Skin epidermis (tissue), 12 donors: Measurements from ENCODE around the gene PCMT1.
"Not testable (repeated sequence)": the region's sequence is repeated elsewhere in the genome, so short reads cannot be mapped to it uniquely, and the experiment has no call there.

Experiments used
- H3K27ac ChIP-seq, 21 experiments: fragments of 200-600 bp; sonication (generic) in 11 of 21; one replicate each; pipeline ENCODE4 v1.5.0; 2020; ENCODE audit warnings: mild to moderate bottlenecking in 3 of 21, inconsistent platforms in 2 of 21, moderate library complexity in 2 of 21
- H3K4me3 ChIP-seq, 7 experiments: fragments of 200-600 bp; sonication (generic) in 2 of 7; one replicate each; pipeline ENCODE4 v1.5.0; 2020; ENCODE audit warnings: inconsistent platforms in 2 of 7, mild to moderate bottlenecking in 2 of 7, moderate library complexity in 1 of 7

Gene PCMT1

DNA sequence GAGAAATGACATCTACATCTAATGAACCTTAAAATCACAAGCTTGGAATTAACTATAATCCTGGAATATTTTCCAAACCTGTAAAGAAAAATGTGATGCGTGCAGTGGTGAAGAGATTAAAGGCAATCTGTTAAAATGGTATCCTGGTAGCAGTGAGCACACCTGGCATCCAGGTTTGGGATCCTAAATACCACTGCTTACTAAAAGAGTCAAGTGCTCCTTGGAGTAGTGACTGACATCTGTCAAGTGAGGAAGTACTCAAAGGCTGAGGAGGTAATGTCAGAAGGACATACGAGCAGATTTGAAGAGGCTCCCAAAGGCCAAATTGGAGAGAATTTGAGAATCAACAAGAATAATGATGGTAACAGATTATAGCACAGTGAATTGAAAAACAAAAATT lies 32.8 kb downstream of the PCMT1 start:
- H3K4me3 ChIP-seq: no peak overlapping the region
- H3K27ac ChIP-seq: no peak overlapping the region

DNA sequence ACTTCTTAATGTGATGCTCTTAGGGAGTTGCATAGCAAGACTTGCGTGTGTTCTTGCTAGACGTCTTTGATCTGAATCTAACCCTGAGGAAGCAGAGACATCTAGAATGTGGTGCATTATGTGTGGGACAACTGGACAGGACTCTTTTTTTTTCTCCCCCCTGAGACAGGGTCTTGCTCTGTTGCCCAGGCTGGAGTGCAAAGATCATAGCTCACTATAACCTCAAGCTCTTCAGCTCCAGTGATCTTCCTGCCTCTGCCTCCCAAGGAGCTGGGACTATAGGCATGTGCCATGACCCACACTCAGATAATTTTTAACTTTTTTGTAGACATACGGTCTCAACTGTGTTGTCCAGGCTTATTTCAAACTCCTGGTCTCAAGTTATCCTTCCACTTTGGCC lies 34.0 kb downstream of the PCMT1 start:
- no peak overlapping the region for H3K27ac ChIP-seq
- no peak overlapping the region for H3K4me3 ChIP-seq

DNA sequence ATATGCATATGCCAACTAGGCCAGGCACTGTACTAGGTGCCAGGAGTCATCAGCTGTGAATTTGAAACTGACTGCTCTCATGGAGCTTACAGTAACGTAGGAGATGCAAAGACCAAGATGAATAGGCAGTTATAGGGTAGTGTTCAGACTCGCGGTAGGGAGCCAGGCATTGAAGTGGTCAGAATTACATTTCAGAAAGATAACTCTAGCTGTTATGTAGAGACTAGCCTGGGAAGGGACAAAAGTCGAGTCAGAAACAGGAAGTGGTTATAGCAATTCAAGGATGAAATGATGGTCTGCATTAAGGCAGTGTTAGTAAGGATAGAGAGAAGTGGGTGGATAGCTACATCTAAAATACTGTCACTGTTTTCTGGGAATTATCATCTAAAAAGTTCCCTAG lies 56.6 kb downstream of the PCMT1 start:
- no peak overlapping the region for H3K4me3 ChIP-seq
- H3K27ac ChIP-seq: no peak overlapping the region

DNA sequence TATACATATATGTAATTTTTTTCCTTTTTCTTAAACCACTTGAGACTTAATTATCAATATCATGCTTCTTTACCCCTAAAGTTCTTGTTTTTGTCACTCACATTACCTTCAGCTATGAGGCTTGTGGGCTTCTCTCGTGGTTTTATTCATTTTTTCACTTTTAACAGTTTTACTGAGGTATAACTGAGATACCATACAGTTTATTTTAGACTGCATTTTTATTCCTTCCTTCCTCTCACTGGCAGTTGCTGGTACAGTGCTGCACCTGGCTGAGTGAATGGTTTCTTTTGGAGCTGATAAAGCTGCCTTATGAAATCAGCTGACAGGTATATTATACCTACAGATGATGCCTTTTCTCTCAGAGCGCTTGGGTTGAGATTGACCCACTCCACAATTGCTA lies 60.3 kb downstream of the PCMT1 start:
- no peak overlapping the region for H3K4me3 ChIP-seq
- no peak overlapping the region for H3K27ac ChIP-seq

DNA sequence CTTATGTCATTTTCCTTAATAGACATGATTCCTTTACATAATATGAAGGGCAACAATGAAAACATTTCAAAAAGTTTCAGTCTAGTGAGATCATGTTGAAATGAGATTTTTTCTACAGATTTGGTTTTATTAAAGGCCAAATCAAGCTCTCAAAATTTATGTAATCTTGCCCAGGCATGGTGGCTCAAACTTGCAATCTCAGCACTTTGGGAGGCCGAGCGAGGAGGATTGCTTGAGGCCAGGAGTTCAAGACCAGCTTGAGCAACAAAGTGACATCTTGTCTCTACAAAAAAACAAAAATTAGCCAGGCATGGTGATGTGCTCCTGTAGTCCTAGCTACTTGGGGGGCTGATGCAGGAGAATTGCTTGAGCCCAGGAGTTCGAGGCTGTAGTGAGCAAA lies 63.8 kb downstream of the PCMT1 start:
- H3K27ac ChIP-seq: no peak overlapping the region

DNA sequence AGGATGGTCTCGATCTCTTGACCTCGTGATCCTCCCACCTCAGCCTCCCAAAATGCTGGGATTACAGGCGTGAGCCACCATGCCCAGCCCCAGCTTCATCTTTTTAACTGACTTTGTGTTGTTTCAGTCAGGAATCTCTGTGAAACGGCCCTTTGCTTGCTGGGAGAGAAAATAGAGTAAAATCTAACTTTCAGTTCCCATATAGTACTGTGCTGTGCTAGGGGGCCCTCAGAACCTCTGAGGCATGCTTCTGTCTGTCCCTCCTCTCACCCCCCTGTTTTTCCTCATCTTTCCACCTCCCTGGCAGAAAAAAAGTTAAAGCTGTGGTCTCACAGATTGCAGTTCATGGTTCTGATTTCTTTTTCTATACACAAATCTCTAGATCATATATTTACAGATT lies 66.2 kb downstream of the PCMT1 start:
- Histone ChIP-seq H3K27ac (no peak overlapping the region), H3K4me3 (no peak overlapping the region)

More for the DNA sequence above, 63.8 kb downstream of the PCMT1 start:
- no peak overlapping the region for H3K4me3 ChIP-seq

DNA sequence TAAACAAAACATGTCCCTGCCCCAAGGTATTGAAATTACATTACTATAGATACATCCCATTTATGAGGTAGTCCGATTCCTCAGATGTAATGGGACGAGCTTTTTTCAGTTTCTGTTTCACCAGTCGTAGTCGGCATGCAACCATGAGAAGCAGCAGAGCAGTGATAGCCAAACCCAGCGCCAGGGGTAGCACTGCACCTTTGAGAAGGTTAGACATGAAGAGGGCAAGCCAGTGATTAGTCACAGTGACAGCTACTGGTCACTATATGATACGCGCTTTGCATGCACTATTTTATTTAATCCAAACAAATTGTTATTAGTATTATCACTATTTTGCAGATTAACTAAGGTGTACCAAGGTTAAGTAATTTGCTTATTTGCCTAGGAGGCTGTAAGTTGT lies 71.0 kb downstream of the PCMT1 start:
- no peak overlapping the region for H3K4me3 ChIP-seq
- no peak overlapping the region for H3K27ac ChIP-seq

DNA sequence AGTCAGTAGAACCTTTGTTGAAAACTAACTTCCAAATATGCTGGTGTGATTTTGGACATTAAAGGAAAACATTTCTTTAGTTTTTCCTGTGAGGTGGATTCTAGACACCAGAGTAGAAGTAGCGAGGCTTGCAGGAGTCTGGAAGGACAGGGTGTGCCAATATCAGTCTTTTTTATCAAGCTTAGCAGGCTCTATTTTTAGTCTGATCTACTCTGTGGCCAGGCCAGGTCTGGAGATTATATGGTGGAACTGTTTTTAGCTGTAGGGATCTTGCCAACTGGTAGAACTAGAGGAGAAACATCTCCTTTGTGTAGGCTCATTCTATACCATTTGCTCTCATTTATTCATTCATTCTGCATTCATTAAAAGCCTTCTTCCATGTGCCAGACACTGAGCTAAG lies 72.0 kb downstream of the PCMT1 start:
- no peak overlapping the region for H3K4me3 ChIP-seq
- no peak overlapping the region for H3K27ac ChIP-seq

DNA sequence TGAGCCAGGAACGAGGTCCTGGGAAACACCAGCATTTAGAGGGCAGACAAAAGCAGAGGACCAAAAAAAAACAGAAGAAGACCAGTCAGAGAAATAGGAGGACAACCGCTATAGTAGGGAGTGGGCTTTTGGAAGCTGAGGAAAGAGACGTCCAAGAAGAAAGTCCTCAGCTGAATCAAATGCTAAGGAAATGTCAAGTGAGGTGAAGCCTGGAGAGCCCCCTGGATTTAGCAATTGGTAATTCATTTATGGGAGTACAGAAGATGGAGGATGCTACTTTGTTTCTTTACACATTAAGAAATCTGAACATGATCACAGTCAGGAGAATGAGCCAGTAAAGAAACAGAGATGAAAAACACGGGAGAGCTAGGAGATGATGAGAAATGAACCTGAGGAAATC lies 73.5 kb downstream of the PCMT1 start:
- H3K4me3 ChIP-seq: no peak overlapping the region
- no peak overlapping the region for H3K27ac ChIP-seq

DNA sequence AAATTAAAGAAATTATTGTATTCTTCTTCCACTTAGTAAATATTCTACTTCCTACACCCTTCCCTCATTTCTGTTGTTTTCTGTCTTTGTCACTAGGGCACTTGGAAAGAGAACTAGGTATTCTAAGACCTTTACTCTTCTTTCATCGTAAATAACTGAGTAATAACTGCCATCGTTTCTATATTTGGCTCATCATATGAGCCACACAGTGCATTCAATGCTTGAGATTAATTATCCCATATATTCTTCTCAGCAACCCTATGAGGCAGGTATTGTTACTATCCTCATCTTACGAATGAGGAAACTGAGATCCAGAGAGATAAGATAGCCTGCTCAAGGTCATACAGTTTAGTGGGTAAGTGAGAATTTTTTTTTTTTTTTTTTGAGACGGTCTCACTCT lies 75.8 kb downstream of the PCMT1 start:
- Histone ChIP-seq H3K27ac (no peak overlapping the region), H3K4me3 (no peak overlapping the region)

DNA sequence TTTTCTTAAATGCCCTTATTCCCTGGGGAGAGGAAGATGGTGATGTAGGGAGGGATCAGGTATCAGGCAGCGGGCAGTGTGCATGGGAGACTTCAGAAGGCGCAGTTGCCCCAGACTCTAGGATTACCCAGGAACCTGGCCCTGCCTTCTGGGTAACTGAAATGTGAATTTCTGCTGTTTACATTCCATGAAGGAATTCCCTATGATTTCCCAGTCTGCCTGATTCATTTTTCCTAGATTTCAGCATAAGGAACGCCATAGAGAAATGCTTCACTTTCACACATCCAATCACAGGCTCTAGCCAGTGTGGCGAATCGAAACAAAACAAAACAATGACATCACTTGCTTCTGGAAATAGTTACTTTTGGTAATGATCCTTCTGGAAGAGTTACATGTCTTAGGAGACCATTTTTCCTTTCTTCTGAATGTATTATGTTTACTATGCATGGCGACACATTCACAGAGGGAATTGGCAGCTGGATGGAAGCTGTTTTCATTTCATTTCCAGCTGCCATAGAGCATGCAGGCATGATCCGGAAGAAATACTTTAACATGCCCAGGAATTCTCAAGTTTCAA lies 81.3 kb downstream of the PCMT1 start:
- H3K27ac ChIP-seq: peak overlapping the region in 2 of 21 experiments; percentile 8 to 14
- no peak overlapping the region for H3K4me3 ChIP-seq

DNA sequence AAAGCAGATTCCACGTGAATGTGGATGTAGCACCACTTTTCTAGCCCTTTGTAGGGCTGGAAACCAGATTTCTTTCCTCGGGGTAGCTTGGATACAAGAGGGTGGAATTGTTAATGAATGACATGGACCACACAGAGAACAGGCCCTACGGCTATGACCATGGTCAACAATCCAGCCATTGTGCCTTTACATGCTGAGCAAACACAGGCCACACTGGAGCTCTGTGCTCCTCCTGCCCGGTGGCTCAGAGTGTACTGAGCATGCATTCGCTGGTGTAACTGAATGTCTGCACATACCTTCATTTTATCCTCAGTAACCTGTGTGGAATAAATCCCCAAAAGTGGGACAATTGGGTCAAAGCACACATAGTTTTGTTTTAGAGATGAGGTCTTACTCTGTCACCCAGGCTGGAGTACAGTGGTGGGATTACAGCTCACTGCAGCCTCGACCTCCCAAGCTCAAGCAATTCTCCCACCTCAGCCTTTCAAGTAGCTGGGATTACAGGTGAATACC lies 81.8 kb downstream of the PCMT1 start:
- peak overlapping the region in 2 of 21 experiments; percentile 8 to 14 for H3K27ac ChIP-seq
- H3K4me3 ChIP-seq: no peak overlapping the region

DNA sequence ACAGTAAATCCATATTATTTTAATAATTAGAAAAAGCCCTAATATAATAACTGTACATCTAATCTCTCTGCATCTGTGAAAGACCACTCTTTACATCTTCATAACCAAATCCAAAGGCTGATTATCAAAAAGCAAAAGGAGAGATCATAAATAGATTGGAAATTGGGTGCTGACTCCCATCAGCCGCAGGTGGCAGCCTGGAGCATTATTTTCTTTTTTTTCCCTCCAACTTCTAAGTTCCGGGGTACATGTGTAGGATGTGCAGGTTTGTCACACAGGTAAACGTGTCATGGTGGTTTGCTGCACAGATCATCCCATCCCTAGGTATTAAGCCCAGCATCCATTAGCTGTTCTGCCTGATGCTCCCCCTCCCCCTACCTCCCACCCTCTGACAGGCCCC lies 84.1 kb downstream of the PCMT1 start:
- H3K4me3 ChIP-seq: no peak overlapping the region
- no peak overlapping the region for H3K27ac ChIP-seq

DNA sequence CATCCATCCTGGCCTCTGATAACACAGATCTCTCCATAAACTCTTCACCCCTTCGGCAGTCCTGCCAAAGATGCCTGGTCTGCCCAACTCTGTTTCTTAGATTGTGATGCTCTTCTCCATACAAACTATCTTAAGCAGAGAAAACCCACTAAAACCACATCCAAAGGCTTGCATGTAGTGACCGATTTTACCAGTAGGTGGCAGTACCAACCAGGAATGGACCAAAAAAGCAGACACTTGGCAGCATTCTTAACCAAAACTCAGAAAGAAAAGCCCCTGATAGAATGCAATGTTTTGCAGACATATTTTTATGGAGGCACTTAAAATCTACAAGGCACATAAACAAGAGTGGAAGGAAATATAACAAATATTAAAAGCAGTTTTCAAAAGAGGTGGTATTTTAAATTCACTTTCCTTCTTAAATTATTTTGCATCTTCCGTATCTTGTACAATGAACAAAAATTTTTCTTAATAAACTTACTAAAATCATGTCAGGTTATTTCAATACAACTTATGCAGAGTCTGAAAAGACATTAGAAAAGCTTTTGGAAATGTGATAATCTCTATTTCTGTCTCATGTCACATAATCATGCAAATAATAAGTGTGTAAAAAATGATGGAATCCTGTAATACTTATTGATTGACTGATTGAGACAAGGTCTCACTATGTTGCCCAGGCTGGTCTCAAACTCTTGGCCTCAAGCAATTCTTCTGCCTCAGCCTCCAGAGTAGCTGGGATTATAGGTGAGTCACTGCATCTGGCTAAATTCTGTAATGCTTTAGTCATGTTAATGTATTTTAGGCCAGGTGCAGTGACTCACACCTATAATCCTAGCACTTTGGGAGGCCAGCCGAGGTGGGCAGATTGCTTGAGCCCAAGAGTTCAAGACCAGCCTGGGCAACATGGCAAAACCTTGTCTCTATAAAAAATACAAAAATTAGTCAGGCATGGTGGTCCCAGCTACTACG lies 85.3 kb downstream of the PCMT1 start:
- H3K27ac ChIP-seq: no peak overlapping the region
- H3K4me3 ChIP-seq: no peak overlapping the region

DNA sequence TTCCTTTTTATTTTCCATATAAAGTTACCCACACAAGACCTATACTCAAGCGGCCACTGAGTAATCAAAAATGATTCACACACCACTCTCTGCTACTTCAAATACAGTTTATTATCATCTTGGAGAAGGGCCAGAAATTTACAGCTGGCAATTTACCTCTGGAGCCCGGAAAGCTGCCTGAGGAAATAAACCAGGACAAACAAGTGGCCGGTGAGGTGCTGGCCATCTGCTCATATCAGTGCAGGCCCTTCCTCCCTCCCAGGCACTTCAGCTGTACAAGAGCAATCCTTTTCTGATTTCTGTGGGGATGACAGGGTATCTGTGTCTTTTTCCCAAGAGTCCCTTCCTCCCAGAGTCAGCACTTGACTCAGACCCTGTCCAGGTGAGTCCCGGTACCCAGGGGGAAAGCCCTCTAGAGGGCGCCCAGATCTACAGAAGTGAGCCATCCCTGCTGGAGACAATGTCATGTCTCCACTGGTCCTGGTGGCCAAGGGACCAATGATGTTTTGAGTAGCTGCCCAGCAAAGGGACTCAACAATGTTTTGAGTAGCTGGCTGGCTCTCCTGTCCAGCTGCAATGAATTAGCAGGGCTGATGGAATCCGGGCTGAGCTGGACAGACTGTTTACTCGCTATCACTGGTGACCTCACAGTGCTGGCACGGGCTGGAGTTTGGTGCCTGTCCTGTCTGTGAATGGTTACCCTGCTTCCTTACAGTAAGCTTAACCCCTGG lies 91.0 kb downstream of the PCMT1 start:
- H3K4me3 ChIP-seq: no peak overlapping the region

DNA sequence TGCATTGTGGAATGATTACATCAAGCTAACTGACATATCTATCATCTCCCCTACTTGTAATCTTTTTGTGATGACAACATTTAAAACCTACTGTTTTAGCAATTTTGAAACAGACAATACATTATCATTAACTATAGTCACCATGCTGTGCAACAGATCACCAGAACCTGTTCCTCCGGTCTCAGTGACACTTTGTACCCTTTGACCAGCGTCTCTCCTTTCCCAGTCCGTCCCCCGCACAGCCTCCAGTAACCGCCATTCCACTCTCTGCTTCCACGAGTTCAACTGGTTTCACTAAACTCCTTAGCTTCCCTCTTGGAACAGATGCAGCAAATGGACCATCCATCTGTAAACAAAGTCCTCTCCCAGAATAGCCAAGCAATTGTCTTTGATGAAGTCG lies 92.8 kb downstream of the PCMT1 start:
- Histone ChIP-seq H3K4me3 (no peak overlapping the region), H3K27ac (no peak overlapping the region)

More for the DNA sequence above, 91.0 kb downstream of the PCMT1 start:
- no peak overlapping the region for H3K27ac ChIP-seq

DNA sequence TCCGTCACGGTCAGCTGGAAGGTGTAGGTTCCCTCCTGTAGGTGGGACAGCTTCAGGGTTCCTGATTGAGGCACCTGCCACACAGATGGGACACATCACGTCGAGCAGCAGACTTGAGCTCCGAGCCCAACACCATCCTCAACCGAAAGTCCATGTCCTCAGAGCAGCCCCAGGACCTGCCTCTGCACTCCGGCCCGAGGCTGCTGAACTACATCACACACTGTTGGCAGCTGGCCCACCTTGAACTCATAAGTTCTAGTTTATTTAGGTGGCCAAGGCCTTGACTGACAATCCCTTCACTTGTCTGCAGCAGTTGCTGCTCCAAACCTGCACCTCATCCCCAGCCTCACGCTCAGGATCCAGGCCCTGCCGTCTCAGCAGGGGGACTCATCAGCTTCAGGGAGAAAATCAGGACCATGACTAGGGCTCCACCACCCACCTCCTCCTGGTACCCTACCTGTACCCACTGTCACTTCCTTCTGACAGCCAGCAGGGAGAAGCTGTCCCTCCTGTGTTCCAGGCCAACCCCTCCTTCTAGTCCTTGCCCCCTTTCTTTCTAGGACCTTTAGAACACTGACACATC lies 93.6 kb downstream of the PCMT1 start:
- H3K4me3 ChIP-seq: no peak overlapping the region
- no peak overlapping the region for H3K27ac ChIP-seq

DNA sequence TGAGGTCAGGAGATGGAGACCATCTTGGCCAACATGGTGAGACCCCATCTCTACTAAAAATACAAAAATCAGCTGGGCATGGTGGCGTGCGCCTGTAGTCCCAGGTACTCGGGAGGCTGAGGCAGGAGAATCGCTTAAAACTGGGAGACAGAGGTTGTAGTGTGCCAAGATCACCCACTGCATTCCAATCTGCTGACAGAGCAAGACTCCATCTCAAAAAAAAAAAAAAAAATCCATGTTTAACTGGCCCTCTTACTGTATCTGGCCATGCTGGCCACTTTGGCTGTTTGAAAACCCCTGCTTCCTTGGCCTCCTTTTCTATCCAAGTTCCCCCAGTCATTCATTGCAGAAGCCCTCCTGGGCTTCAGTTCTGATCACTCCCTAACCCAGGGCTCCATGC lies 94.5 kb downstream of the PCMT1 start:
- H3K4me3 ChIP-seq, H3K27ac ChIP-seq: not testable (repeated sequence)

DNA sequence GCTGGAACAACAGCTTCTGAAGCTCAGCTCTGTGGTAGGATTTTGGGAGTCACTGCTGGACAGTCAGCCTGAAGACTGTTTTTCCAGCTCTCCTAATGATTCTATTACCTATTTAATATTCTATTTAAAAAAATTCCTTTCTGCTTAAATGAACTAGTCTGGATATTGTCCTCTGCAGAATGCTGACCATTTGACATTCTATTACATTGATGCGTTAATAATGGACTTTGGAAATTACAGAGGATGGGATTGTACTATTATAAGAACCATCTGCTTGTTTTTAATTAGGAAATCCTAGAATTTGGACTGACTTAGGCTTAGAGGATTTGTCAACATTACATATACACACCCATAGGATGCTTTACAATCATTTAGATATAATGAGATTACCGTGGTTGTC lies 94.9 kb downstream of the PCMT1 start:
- Histone ChIP-seq H3K4me3 (no peak overlapping the region), H3K27ac (no peak overlapping the region)

DNA sequence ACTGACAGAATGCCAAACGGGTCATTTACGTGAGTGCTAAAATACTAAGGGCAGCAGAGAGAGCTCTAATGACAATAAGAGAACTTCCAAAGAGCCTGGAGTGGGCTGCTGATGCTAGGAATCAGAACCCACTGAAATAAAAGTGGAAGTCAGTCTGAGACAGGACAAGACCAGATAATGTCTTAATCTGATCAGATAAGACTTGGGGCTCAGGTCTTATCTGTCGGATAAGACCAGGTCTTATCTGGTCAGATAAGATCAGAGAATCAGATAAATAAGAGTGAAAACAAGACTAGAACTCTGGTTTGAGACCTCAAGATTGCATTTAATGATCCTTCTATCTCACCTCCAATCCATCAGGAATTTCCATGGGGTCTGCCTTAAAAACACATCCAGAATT lies 96.0 kb downstream of the PCMT1 start:
- no peak overlapping the region for H3K4me3 ChIP-seq
- peak overlapping the region in 1 of 21 experiments; percentile 27 for H3K27ac ChIP-seq
